GM18520 (cell line): ENCODE data around the gene TTLL10.
"Not testable (repeated sequence)": the region's sequence is repeated elsewhere in the genome, so short reads cannot be mapped to it uniquely, and the experiment has no call there.

Source experiments
- ATAC-seq: cut with Tn5 transposase; IDR thresholded peaks from one replicate; pipeline ENCODE4 v1.9.1; 2021; ENCODE audit not compliant: unreplicated experiment

Gene TTLL10

DNA sequence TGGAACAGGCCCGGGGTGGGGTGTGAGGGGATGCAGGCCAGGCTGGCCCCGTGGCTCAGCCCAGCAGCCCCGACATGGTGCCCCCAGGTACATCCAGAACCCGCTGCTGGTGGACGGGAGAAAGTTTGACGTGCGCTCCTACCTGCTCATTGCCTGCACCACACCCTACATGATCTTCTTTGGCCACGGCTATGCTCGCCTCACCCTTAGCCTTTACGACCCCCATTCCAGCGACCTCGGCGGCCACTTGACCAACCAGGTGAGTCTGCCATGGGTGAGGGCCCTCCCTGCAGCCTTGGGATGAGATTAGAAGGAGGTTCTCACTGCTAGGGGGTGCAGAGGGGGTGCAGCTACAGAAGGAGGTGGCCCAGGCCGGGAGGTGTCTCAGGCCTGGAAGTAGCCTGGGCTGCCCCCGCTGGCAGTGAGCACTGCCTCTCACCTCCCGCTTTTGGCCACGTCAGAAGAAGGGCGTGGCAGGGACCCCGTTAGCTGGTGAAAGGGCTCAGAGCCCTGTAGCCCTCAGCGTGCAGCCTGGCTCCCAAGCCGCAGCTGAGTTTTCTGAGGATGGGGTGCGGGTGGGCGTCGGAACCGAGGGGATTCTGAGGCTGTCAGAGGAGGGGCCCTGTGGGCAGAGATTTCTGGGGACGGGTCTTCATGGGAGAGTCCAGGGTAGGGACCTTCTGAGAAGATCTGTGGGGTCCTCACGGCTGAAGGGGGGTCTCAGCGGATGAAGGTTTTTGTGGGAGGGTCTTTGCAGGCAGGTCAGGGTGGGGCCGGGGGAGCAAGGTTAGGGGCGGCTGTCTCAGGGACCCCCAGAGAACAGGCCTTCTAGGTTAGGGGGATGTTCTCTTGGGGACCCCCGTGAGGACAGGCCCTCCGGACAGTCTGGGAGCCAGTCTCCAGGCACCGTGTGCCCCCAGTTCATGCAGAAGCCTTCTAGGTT lies 10.4 kb downstream of the TTLL10 start:
- ATAC-seq = no peak

DNA sequence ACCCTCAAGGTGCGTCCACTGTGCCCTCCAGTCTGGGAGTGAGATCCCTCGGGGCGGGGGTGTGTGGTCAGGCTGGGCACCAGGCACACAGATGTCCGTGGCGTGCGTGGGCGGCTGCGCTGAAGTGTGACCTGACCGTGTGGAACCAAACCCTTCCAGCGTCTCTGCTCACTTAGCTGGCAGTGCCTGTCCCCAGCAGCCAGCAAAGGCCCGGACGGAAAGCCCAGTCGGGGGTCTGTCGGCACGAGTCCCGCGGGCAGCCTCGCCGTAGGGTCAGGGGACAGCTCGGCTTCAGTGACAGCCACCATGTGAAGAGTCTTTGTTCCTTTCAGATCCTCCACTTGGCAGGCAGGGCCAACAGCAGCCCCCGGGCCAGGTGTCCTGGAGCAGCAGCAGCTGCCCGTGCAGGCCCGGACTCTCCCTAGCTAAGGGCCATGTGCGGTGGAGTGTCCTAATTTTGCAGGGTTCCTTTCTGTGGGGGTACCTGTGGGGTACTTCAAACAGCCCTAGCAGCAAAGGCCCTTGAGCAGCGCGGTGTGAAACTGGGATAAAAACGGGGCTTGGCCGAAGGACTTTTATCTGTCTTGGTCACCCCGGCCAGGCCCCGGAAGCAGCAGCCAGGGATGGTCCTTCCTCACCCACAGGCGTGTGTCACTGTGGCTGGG lies 11.6 kb downstream of the TTLL10 start:
- ATAC-seq = no peak

DNA sequence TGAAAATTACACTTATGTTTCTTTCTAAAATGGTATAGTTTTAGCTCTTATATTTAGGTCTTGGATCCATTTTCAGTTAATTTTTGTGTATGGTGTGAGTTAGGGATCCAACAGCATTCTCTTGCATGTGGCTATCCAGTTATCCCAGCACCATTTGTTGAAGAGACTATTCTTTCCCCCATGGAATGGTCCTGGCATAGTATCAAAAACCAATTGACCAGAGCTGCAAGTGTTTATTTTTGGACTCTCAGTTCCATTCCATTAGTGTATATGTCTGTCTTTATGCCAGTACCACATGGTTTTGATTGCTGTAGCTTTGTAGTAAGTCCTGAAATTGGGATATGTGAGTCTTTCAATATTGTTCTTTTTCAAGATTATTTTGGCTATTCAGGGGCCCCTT lies 14.3 kb downstream of the TTLL10 start:
- no peak for ATAC-seq

DNA sequence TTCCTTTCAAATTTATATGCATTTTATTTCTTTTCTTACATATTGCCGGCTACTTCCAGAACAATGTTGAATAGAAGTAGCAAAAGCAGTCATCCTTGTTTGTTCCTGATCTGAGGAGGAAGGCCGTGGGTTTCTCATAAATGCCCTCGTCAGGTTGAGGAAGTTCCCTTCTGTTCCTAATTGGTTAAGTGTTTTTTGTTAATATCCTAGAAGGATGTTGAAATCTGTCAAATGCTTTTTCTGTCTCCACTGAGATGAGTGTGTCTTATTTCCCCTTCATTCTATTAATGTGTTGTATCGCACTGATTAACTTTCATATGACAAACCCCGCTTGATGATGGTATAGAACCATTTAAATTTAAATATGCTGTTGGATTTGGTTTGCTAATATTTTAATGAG lies 15.4 kb downstream of the TTLL10 start:
- no peak for ATAC-seq

DNA sequence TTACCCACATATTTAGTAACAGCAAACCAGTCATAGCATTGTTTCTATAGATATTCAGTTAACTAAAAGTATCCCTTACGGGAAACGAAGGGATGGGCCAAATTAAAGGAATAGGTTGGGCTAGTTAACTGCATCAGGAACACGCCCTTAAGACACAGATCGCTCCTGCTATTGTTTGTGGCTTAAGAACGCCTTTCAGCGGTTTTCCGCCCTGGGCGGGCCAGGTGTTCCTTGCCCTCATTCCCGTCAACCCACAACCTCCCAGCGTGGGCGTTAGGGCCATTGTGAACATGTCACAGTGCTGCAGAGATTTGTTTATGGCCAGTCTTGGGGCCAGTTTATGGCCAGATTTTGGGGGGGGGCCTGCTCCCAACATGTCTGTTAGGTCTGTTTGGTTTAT lies 18.1 kb downstream of the TTLL10 start:
- no peak for ATAC-seq

DNA sequence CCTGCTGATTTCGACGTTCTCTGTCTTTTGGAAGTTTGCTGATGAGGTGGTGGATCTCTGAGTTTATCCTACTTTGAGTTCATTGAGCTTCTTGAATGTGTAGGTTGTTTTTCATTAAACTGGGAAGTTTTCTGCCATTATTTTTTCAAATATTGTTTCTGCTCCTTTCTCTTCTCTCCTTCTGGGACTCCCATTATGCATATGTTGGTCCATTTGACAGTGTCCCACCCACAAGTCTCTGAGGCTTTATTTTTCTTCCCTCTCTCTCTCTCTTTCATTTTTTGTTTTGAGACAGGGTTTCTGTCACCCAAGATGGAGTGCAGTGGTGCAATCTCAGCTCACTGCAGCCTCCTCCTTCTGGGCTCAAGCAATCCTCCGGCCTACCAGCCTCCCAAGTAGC lies 21.0 kb downstream of the TTLL10 start:
- ATAC-seq = no peak

DNA sequence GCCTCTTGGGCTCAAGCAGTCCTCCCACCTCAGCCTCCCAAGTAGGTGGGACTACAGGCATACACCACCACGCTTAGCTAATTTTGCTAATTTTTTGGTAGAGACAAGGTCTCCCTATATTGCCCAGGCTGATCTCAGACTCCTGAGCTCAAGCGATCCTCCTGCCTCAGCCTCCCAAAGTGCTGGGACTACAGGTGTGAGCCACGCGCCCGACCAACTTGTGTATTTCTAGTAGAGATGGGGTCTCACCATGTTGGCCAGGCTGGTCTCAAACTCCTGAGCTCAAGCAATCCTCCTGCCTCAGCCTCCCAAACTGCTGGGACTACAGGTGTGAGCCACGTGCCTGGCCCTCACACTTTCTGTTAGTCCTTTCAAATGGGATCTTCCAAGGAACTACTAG lies 22.0 kb downstream of the TTLL10 start:
- not testable (repeated sequence) for ATAC-seq

DNA sequence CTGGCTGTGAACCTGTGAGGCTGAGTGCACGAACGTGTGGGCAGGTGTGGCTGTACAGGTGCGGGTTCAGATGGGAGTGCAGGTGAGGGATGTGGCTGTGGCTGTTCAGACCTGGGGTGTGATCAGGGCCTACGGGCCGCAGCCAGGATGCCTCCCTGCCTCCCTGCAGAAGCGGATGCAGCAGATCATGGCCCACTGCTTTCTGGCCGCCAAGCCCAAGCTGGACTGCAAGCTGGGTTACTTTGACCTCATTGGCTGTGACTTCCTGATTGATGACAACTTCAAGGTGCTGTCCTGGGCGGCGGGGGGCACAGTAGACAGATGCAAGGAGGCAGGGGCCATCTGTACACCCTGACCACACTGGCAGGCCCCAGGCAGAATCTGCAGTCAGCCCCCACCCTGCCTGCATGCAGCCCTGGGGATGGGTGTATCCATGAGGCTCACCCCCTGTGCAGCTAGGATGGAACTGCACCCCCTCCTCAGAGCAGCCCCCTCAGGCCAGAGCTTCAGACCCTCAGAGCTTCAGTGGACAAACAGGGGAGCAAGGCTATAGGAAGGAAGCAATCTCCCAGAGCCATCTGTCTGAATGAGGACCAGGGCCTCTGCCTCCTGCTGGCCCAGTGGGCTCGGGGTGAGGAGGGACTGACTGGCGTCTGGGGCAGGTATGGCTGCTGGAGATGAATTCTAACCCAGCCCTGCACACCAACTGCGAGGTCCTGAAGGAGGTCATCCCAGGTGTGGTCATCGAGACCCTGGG lies 22.9 kb downstream of the TTLL10 start:
- no peak for ATAC-seq

DNA sequence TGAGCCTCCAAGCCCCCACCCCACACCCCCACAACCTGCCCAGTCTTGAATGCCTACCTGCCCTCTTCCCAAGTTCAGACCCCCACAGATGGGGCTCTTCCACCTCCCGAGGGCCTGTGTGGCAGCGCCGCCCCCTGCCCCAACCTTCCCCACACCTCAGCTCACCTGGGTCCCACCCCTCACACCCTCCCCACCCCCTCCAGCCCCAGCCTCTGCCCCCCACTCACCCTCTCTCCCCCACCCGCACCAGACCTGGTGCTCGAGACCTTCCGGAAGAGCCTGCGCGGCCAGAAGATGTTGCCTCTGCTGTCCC lies 23.5 kb downstream of the TTLL10 start:
- no peak for ATAC-seq

DNA sequence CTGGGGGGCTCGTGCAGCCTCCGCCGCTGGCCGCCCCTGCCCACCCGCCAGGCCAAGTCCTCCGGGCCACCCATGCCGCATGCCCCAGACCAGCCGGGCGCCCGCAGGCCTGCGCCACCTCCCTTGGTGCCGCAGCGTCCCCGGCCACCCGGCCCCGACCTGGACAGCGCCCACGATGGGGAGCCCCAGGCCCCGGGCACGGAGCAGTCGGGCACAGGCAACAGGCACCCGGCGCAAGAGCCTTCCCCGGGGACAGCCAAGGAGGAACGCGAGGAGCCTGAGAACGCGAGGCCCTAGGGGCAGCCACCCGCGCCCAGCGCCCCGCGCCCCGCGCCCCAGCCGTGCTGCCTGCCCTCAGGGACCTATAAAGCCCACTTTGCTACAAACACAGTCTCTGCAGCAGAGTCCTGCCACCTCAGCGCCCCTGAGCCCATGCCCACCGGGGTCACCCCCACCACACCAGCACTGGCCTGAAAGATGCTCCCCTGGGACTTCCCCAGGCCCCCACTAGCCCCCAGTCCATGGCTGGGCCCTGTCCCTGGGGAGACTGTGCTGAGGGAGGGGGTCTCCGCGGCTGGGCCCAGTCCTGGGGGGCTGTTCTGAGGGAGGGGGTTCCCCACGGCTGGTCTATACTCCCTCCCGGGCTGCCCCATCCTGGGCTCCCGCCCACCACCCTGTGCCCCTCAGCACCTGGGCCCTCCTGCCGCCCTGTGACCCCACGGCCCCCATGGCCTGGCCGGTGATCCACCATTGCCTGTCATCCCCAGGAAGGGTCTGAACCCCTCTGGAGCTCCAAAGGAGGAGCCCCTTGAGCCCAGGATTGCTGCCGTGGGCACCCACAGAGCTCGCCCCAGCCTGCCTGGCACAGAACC lies 24.1 kb downstream of the TTLL10 start:
- no peak for ATAC-seq

DNA sequence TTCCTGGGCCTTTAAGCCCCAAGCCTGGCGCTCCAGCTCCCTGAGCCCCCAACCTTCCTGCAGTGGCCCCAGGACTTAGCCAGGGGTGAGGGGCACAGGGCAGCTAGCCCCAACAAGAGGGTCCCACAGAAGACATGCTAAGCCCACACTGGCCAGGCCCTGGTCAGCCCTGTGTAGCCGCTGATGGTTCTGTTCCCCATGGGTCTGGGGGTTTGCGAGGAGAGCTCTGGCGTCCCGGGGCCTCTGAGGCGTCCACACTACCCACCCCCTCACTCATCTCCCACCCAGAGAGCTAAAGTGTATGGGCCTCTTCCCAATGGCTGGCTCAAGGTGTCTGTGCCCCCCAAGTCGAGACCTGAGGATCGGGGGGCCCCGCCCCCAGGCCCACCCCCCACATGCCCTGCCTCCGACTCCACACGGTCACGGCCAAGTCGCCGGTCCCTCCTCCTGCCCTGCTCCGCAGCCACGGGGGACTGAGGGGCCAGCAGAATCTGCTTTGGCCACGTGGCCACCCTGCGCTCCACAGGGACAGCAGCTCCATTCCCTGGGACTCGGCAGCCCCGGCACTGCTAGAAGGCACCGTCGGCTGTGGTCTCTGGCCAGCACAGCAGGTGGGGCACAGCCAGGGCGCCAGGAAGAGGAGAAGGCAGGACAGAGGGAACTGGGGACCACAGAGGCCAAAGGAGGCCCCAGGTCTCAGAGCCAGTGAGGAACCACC lies 24.9 kb downstream of the TTLL10 start:
- no peak for ATAC-seq

DNA sequence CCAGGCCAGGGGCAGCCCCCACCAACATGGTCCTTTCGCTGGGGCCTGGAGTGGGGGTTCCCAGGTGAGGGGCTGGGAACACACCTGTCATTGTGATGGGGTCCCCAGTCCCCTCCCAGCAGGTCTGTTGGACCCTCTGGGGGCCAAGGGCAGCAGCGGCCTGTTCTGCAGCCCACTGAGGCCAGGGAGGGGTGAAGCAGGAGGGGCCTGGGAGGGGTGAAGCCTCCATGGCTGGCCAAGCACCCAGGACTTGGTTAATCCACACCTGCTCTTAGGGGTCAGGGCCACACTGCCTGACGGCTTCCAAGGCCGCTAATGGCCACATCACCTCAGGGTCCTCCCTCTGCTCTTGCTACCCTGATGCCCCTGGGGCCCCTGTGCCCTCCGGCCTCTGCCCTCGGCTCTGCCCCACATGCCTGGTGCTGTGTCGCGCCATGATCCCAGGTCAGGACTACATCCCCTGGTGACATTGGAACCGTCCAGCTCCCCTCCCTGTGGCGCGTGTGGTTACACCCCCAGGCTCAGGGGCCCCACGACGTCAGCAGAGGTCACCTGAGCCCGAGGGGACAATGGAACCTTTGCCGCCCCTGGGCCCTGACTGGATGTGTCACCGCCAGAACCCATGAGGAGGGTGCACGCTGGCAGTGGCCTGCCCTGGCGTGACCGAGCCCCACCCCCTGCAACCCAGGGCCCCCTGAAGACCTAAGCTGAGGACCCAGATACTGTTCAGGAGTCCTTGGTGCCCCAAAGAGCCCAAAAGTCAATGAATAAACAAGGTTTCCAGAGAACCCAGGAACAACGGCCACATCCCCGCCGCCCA lies 25.7 kb downstream of the TTLL10 start:
- no peak for ATAC-seq

DNA sequence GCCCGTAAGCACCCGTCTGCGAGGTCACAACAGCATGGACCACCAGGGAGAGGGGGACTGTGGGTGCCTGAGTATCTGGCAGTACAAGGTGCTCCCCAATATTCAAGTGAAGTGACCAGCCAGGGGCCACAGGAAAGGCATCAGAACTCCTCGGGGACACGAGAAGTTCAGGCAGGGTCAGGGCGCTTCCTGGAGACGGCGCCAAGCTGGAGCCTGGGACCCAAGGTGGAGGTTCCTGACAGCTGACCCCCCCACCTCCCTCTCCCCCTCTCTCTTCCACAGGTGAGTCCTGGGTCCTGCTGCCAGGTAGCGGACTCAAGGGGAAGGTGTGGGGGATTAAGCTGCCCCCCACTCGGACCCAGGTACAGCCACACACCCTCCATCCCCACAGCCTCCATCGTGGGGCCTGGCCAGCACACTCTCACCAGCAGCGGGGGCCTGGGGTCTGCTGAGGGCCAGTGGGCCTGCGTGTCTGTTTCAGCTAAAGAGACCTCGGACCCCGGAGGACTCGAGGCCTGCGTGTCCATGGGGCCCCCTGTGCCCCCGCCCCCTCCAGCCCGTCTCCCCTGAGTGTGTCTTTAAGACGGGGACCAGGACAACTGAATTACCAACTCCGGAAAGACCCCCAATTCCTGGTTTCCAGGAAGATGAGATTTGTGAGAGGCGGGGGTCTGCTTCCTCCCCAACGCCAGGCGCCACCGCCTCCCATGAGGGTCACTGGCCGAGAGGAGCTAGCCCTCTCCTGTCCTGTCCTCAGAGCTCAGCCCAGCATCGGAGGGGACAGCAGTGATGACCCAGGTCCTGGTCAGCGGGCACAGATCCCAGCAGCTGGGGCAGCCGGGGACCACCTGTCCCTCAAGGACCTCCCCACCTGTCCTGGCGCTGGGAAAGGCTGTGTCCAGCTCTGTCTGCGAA lies 26.5 kb downstream of the TTLL10 start:
- no peak for ATAC-seq

DNA sequence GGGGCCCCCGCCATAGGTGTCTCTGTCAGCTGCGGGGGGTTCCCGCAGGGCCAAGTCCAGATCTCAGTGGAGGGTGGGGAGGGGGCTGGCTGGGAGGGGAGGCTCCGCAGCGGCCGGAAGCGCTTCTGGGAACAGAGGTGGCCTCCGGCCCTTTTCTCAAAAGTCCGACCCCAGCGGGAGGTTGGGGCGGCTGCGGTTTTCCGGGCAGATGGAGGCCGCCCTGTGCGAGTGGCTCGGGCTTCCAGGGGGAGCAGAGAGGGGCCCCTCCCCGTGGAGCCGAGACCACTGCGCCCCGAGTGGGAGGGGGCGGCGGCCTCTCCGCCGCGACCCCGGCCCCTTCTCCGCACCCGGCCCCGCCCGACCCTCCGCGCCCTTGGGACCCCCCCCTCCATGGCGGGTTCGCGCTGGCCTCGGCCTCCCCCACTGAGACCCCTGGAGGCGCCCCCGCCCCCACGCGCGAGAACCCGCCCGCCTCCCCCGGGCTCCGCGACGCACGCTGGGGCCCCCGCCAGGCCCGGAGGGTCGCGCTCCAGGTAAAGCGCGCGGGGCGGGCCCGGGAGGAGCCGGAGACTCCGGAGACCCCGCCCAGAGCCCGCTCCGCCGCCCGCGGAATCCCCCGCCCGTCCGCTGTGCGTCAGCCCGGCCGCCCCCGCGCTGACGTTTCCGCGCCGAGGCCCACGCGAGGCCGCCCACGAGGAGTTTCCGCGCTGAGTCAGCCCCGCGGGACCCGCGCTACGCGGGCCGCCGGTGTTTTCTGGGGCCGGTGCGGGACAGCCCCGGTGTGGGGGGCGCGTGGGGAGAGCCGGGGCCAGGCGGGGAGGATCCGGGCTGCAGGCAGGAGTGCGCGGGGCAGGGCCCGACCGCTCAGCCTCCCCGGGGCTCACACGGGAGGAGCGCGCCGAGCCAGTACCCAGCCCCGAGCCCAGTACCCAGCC lies 27.5 kb downstream of the TTLL10 start:
- ATAC-seq = peak; percentile 50

DNA sequence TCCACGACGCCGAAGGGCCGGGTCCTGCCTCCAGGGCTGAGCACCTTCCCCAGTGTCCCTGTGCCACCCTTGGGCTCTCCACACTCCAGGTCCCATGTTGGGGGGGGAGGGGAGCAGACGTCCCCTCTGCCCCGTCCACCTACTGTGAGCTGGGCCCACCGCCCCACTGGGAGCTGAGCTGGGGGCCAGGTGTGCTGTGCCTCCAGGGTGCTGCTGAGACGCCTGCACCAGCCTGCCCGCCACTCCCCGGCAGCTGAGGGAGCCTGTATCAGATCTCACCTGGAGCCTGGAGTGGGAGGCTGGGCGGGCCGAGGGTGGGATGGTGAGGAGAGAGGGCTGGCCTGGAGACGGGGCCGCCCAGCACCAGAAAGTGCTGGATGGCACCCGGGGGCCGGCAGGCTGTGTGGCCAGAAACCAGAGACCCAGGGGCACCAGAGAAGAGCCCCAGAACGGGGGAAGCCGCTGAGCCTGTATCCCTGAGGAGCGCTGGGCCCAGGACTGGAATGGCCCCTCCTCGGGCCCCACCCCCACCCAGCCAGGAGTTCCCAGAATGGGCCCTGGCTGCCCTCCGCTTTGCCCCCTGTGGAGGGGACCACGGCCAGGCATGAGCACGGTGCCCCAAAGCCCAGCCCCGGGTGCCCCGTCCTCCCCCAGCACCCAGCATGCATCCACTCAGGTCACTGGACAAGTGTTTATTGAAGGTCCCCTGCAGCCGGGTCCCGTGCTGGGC lies 29.3 kb downstream of the TTLL10 start:
- no peak for ATAC-seq

DNA sequence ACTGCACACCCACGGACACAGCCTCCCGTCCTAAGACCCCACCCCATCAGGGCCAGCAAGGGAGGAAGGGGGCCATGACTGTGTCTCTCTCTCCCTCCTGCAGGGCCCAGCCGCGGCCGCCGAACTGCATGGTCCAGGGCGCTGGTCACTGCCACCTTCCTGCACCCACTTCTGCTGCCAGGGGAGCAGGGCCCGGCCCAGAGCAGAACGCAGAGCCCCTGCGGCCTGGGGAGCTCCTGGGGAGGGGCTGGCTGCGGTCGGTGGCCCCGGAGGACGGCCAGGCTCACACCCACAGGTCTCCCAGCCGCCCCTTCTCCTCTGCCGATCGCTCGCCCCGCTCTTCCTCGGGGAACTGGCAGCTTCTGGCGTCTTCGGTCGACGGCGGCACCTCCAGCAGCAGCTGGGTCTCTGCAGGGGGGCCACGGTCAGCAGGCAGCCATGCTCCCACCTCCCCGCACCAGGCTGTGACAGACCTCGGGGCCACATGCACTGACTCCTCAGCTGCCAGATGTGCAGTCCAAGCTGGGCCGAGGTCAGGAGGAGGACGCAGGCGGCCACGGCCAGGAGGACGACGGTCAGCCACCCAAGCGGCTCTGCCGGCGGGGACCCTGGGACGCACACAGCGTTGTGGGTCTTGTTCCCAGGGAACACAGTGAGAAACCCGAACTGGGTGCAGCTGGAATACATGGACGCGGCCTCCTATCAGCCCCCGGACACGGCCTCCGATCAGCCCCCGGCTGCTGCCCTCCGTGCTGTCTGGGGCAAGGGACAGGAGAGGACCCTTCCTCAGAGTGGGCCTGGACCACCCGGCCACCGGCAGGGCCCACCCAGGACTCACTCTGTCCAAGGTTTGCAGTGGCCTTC lies 30.1 kb downstream of the TTLL10 start:
- ATAC-seq = no peak
